Right lobe of liver (tissue), 6 donors: Measurements from ENCODE around the gene UPF1. TPM values are rescaled to one million over a fixed set of nuclear protein-coding genes. Genes with fewer than 3 reads are reported as not detected.
A peak's percentile ranks its signal among the peaks of the same experiment; 100 is the strongest.

Experiments used
- ATAC-seq, 4 donors: fragments of 200-7000 bp; cut with Tn5 transposase; one replicate each; pipeline ENCODE4 v1.9.1; 2020; ENCODE audit warnings: mild to moderate bottlenecking in 4 of 4, moderate library complexity in 4 of 4
- DNase-seq, 3 donors: peaks; one replicate each; pipeline ENCODE4 v3.0.0-alpha.2; 2020
- H3K27ac ChIP-seq, 3 donors: fragments of 200-600 bp; one replicate each; pipeline ENCODE4 v1.8.0; 2022
- H3K27me3 ChIP-seq, 2 donors: fragments of 200-600 bp; one replicate each; pipeline ENCODE4 v1.8.0; 2022
- H3K36me3 ChIP-seq, 4 donors: fragments of 200-600 bp; sonication (generic) in 1 of 4; one replicate each; pipeline versions ENCODE4 v1.5.1 to v1.8.0; 2017 to 2022; ENCODE audit warnings: control low read depth in 1 of 4
- H3K4me1 ChIP-seq, 4 donors: fragments of 200-600 bp; sonication (generic) in 1 of 4; one replicate each; pipeline versions ENCODE4 v1.5.1 to v1.8.0; 2017 to 2022; ENCODE audit warnings: control low read depth in 1 of 4
- H3K4me3 ChIP-seq, 3 donors: fragments of 200-600 bp; one replicate each; pipeline ENCODE4 v1.8.0; 2022
- H3K9me3 ChIP-seq, 4 donors: fragments of 200-600 bp; sonication (generic) in 1 of 4; one replicate each; pipeline versions ENCODE4 v1.5.1 to v1.8.0; 2017 to 2022; ENCODE audit warnings: control low read depth in 1 of 4
- CTCF ChIP-seq, 4 donors: fragments of 200-600 bp in 3 of 4; fragments of 450-650 bp in 1 of 4; IDR thresholded peaks; one replicate each; pipeline versions ENCODE4 v1.5.1 to v1.8.0; 2016 to 2022; ENCODE audit warnings: antibody characterized with exemption in 4 of 4, mild to moderate bottlenecking in 2 of 4
- POLR2A ChIP-seq: fragments of 450-650 bp; IDR thresholded peaks from one replicate; pipeline ENCODE4 v1.6.1; 2017; ENCODE audit warnings: antibody characterized with exemption, mild to moderate bottlenecking
- WGBS: methylation state at CpG from one replicate; pipeline ENCODE4 v1.1.6; 2018; ENCODE audit warnings: low coverage, low lambda C conversion rate; ENCODE audit not compliant: insufficient coverage; ENCODE audit errors: missing lambda C conversion rate; 5-methylcytosine and 5-hydroxymethylcytosine counted together
- intact Hi-C, 2 donors: fragments of 100-400 bp; cut with DNase I; formaldehyde crosslinking; loops; one replicate each; pipeline versions ENCODE4 v1.11.2 to v1.14.1; 2022
- total RNA-seq, 6 experiments: library from RNA; depleted of rRNA in 2 of 6; stranded (reverse); fragments of >200 nt in 2 of 6; fragmentation: NEBNext Ultra II Directional in 3 of 6; extraction: Animal tissue kit (Norgen Biotek cat#: 25700) in 3 of 6; gene quantifications; one replicate each; pipeline versions ENCODE4 v1.1.0 to v1.2.4, GENCODE V29; 2016 to 2023
- donor health status: DM: no; HTN: yes; CAD: no.
- donor health status: DM: no; HTN: no; CAD: no.
- donor health status: DM: no; HTN: no; CAD: no.
- donor health status: DM: no; HTN: yes; CAD: no.
- donor health status: DM: no; HTN: yes; CAD: no.

The UPF1 gene
- total RNA-seq, 6 experiments from 2014 or later: 34.0 to 61.0 (median 41.3) TPM

DNA sequence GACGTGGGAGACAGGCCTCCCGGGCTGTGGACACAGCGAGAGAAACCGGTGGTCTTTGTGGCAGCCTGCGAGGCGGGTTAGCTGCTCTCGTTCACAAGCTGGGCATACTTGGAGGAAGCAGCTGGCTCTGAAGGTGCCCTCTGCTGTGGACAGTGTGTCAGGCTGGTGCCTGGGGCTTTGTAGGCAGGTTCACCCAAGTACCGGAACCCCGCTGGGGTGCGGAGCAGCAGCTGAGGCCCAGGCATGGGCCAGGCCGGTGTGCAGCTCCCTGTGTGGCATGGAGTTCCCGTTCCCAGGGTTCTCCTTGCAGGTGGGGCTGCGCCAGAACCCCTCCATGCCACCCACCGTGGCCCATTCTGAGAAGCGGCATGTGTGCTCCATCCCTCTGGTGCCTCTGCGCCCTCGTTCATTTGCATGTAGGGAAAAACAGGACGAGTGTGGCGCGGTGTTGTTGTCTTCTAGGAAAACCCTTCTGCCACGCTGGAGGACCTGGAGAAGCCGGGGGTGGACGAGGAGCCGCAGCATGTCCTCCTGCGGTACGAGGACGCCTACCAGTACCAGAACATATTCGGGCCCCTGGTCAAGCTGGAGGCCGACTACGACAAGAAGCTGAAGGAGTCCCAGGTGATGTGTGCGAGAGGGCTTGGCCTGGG lies 20.0 kb downstream of the UPF1 start:
- 89% methylated on average over 7 of the region's 31 CpGs for WGBS
- peak in 1 of 3 donors; percentile 42 for DNase-seq

DNA sequence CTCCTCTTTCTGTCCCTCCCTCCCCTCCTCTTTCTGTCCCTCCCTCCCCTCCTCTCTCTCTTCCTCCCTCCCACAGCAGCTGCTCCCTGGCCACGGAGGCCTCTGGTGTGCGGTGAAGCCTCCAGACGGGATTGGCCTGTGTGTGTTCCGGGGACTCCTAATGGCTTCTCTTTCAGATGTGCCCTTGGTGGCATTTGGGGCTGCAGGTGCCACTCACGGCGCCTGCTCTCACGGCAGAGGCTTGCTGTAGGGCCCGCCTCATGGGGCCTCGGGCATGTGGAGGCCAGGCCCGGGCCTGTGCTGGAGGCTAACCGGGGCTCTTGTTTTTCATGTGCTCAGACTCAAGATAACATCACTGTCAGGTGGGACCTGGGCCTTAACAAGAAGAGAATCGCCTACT lies 20.9 kb downstream of the UPF1 start:
- peaks cover 14 to 89% (median 50%) of the 10 kb centered on the region in 4 donors for H3K36me3 ChIP-seq
- DNase-seq: peak in 1 of 3 donors; percentile 46

More for the DNA sequence above, 20.0 kb downstream of the UPF1 start:
- TF ChIP-seq CTCF (IDR thresholded peaks at IDR 0.05) (no peak), POLR2A (no peak)
- intact Hi-C loops: loop anchor here in 1 of 2 donors (10.0 kb wide), 1 partner anchor 407 kb away; no protein-coding TSS in a partner anchor
- no peaks in the 10 kb centered on the region for H3K27me3 ChIP-seq
- no peak overlapping the region for H3K4me3 ChIP-seq
- peaks cover 0 to 2% (median 0%) of the 10 kb centered on the region in 4 donors for H3K9me3 ChIP-seq
- no peak overlapping the region for H3K27ac ChIP-seq
- no peak for ATAC-seq
- H3K4me1 ChIP-seq: peaks cover 0 to 17% (median under 1%) of the 10 kb centered on the region in 4 donors
- H3K36me3 ChIP-seq: peaks cover 14 to 84% (median 46%) of the 10 kb centered on the region in 4 donors

DNA sequence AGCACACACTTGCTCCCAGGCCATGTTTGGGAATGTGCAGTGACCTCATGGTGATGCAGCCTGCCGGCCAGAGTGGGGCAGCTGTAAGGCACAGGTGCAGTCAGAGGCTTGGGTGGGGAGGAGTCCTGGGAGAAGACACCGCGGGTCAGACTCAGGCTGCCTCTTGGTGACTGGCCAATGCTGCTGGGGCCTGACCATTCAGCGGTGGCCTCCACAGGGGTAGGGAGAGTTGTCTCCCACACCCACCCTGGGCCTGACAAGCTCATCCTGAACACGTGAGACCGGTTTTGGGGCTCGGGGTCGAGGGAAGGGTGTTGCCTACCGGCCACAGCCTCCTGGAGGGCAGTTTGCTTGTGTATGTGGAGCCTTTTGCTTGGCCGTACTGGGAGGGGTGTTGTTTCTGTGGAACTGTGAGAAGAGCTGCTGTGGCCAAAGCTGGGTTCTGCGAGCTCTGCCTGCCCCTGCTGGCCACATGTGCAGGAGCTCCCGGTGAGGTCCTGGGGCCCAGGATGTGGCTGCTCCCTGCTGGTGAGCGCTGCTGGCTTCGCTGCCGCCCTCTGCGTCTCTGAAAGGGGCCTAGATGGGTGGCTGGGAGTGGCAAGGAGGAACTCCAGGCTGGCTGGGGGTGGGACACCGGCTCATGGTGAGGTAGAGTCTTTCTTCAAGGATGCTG lies 22.1 kb downstream of the UPF1 start:
- Histone ChIP-seq H3K4me1 (peaks cover 0 to 6% (median 0%) of the 10 kb centered on the region in 4 donors), H3K27me3 (no peaks in the 10 kb centered on the region), H3K9me3 (no peaks in the 10 kb centered on the region), H3K4me3 (no peak overlapping the region), H3K27ac (no peak overlapping the region), H3K36me3 (peaks cover 19 to 89% (median 52%) of the 10 kb centered on the region in 4 donors)
- no peak for TF ChIP-seq POLR2A
- no peak for TF ChIP-seq CTCF (IDR thresholded peaks at IDR 0.05)
- peak in 1 of 3 donors; percentile 48 for DNase-seq
- intact Hi-C loops: loop anchor here in 1 of 2 donors (10.0 kb wide), 1 partner anchor 409 kb away; no protein-coding TSS in a partner anchor
- WGBS: 100% methylated on average over 1 of the region's 17 CpGs
- ATAC-seq: no peak

More for the DNA sequence above, 20.9 kb downstream of the UPF1 start:
- Histone ChIP-seq H3K4me3 (no peak overlapping the region), H3K4me1 (peaks cover 0 to 13% (median 0%) of the 10 kb centered on the region in 4 donors), H3K9me3 (peaks cover 0 to under 1% (median 0%) of the 10 kb centered on the region in 4 donors), H3K27me3 (no peaks in the 10 kb centered on the region), H3K27ac (no peak overlapping the region)
- ATAC-seq: no peak
- no peak for TF ChIP-seq POLR2A
- no peak for TF ChIP-seq CTCF (IDR thresholded peaks at IDR 0.05)
- intact Hi-C loops: loop anchor here in 1 of 2 donors (10.0 kb wide), 1 partner anchor 408 kb away; no protein-coding TSS in a partner anchor
- 88% methylated on average over 8 of the region's 12 CpGs for WGBS

DNA sequence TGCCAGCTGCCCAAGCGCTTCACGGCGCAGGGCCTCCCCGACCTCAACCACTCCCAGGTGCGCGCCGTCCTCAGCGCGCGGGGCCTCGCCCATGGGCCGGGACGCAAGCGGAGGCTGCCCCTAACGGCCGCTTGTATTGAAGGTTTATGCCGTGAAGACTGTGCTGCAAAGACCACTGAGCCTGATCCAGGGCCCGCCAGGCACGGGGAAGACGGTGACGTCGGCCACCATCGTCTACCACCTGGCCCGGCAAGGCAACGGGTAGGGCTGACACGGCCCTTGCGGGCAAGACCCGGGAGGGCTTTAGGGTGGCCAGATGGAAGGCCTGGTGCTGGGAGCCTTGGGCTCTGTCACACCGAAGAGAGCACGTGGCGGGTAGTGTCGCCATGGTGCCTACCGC lies 23.2 kb downstream of the UPF1 start:
- intact Hi-C loops: loop anchor here in 1 of 2 donors (5.0 to 10.0 kb wide), 2 partner anchors 78 to 410 kb away; no protein-coding TSS in a partner anchor

More for the DNA sequence above, 23.2 kb downstream of the UPF1 start:
- Histone ChIP-seq H3K4me1 (peaks cover 0 to 4% (median 0%) of the 10 kb centered on the region in 4 donors), H3K27ac (no peak overlapping the region), H3K27me3 (no peaks in the 10 kb centered on the region), H3K36me3 (peaks cover 19 to 99% (median 56%) of the 10 kb centered on the region in 4 donors), H3K9me3 (no peaks in the 10 kb centered on the region), H3K4me3 (no peak overlapping the region)
- ATAC-seq (no peak), DNase-seq (peak in 1 of 3 donors; percentile 49)
- TF ChIP-seq POLR2A (no peak), CTCF (IDR thresholded peaks at IDR 0.05) (no peak)
- WGBS: 100% methylated on average over 3 of the region's 33 CpGs
